H9 (cell line): ENCODE measurements around the gene HSPBP1. TPM values are rescaled to one million over a fixed set of nuclear protein-coding genes. Genes with fewer than 3 reads are reported as not detected.

Experiments
- DNase-seq: peaks from one replicate; pipeline ENCODE4 v3.0.0-alpha.2; 2017
- H2AFZ ChIP-seq: one replicate; pipeline ENCODE4 v1.6.1; 2013; ENCODE audit warnings: mild to moderate bottlenecking, low read length, control low read depth, moderate library complexity
- H2AK5ac ChIP-seq: 2 replicates; pipeline ENCODE4 v1.6.1; 2013; ENCODE audit warnings: low read length, control low read depth, mixed read lengths; ENCODE audit not compliant: insufficient read length
- H2BK120ac ChIP-seq: one replicate; pipeline ENCODE4 v1.6.1; 2013; ENCODE audit warnings: low read depth, mild to moderate bottlenecking, low read length, control low read depth, inconsistent platforms; ENCODE audit not compliant: poor library complexity, severe bottlenecking
- H2BK12ac ChIP-seq: 2 replicates; pipeline ENCODE4 v1.6.1; 2013; ENCODE audit warnings: low read length, control low read depth, mixed read lengths, low read depth; ENCODE audit not compliant: insufficient read length
- H2BK15ac ChIP-seq: 2 replicates; pipeline ENCODE4 v1.6.1; 2013; ENCODE audit warnings: low read depth, low read length, control low read depth
- H2BK20ac ChIP-seq: one replicate; pipeline ENCODE4 v1.6.1; 2013; ENCODE audit warnings: low read depth, mild to moderate bottlenecking, low read length, control low read depth, inconsistent platforms; ENCODE audit not compliant: poor library complexity, severe bottlenecking
- H2BK5ac ChIP-seq: 2 replicates; pipeline ENCODE4 v1.6.1; 2013; ENCODE audit warnings: low read length, control low read depth, mixed read lengths; ENCODE audit not compliant: insufficient read length
- H3K14ac ChIP-seq: 2 replicates; pipeline ENCODE4 v1.6.1; 2013; ENCODE audit warnings: low read length, control low read depth; ENCODE audit not compliant: insufficient read depth
- H3K18ac ChIP-seq: 2 replicates; pipeline ENCODE4 v1.6.1; 2013; ENCODE audit warnings: low read depth, mild to moderate bottlenecking, mixed read lengths, low read length, control low read depth; ENCODE audit not compliant: insufficient read length
- H3K23ac ChIP-seq: 2 replicates; pipeline ENCODE4 v1.6.1; 2013; ENCODE audit warnings: low read length, control low read depth, mixed read lengths, low read depth; ENCODE audit not compliant: insufficient read length
- H3K23me2 ChIP-seq: 2 replicates; pipeline ENCODE4 v1.6.1; 2013; ENCODE audit warnings: low read depth, mild to moderate bottlenecking, mixed read lengths, low read length, control low read depth; ENCODE audit not compliant: insufficient read length, poor library complexity, severe bottlenecking
- H3K27ac ChIP-seq: 2 replicates; pipeline ENCODE4 v1.5.1; 2013; ENCODE audit warnings: low read length, control low read depth, mixed read lengths, low read depth; ENCODE audit not compliant: insufficient read length
- H3K27me3 ChIP-seq: 2 replicates; pipeline ENCODE4 v1.6.1; 2013; ENCODE audit warnings: low read length, control low read depth, inconsistent platforms; ENCODE audit not compliant: insufficient read depth
- H3K4ac ChIP-seq: 2 replicates; pipeline ENCODE4 v1.6.1; 2013; ENCODE audit warnings: low read depth, mild to moderate bottlenecking, control low read depth, inconsistent platforms, low read length, moderate library complexity
- H3K4me1 ChIP-seq: 2 replicates; pipeline ENCODE4 v1.6.1; 2013; ENCODE audit warnings: low read length, control low read depth, inconsistent platforms; ENCODE audit not compliant: insufficient read depth
- H3K4me2 ChIP-seq: 2 replicates; pipeline ENCODE4 v1.6.1; 2013; ENCODE audit warnings: low read length, control low read depth, mixed read lengths; ENCODE audit not compliant: insufficient read length, insufficient read depth
- H3K56ac ChIP-seq: 2 replicates; pipeline ENCODE4 v1.6.1; 2013; ENCODE audit warnings: low read depth, mild to moderate bottlenecking, mixed read lengths, low read length, control low read depth; ENCODE audit not compliant: insufficient read length
- H3K79me1 ChIP-seq: 2 replicates; pipeline ENCODE4 v1.6.1; 2013; ENCODE audit warnings: low read depth, mild to moderate bottlenecking, moderate library complexity, low read length, control low read depth, inconsistent platforms; ENCODE audit not compliant: insufficient read depth, poor library complexity, severe bottlenecking
- H3K79me2 ChIP-seq: 2 replicates; pipeline ENCODE4 v1.6.1; 2013; ENCODE audit warnings: low read length, control low read depth, inconsistent platforms; ENCODE audit not compliant: insufficient read depth
- H3K9ac ChIP-seq: 2 replicates; pipeline ENCODE4 v1.6.1; 2013; ENCODE audit warnings: low read length, control low read depth, mixed read lengths; ENCODE audit not compliant: insufficient read length; ENCODE audit errors: extremely low read depth
- H3K9me3 ChIP-seq: one replicate; pipeline ENCODE4 v1.6.1; 2013; ENCODE audit warnings: low read depth, low read length, inconsistent platforms; ENCODE audit not compliant: control insufficient read depth
- H3T11ph ChIP-seq: one replicate; pipeline ENCODE4 v1.6.1; 2013; ENCODE audit warnings: mild to moderate bottlenecking, low read length, control low read depth, inconsistent platforms
- H4K20me1 ChIP-seq: one replicate; pipeline ENCODE4 v1.6.1; 2013; ENCODE audit not compliant: control insufficient read depth, insufficient read length, insufficient read depth
- H4K5ac ChIP-seq: 2 replicates; pipeline ENCODE4 v1.6.1; 2013; ENCODE audit warnings: low read depth, mild to moderate bottlenecking, mixed read lengths, low read length, control low read depth; ENCODE audit not compliant: insufficient read length
- H4K8ac ChIP-seq: replicated peaks from 2 replicates; pipeline ENCODE4 v1.6.1; 2013; ENCODE audit warnings: low read length, control low read depth, mixed read lengths, low read depth; ENCODE audit not compliant: insufficient read length
- H4K91ac ChIP-seq: 2 replicates; pipeline ENCODE4 v1.6.1; 2013; ENCODE audit warnings: low read depth, mild to moderate bottlenecking, moderate library complexity, mixed read lengths, low read length, control low read depth; ENCODE audit not compliant: insufficient read length
- H3K27ac Mint-ChIP-seq, 3 experiments: 2 replicates in 2 of 3; 3 replicates in 1 of 3; pipeline ENCODE4 v1.8.0; 2020 to 2021; ENCODE audit warnings: mixed read lengths in 3 of 3, mild to moderate bottlenecking in 1 of 3, moderate library complexity in 1 of 3
- H3K27me3 Mint-ChIP-seq: 2 replicates; pipeline ENCODE4 v1.8.0; 2021; ENCODE audit warnings: low read depth, mild to moderate bottlenecking, moderate library complexity, mixed read lengths
- H3K36me3 Mint-ChIP-seq, 3 experiments: 2 replicates in 2 of 3; 3 replicates in 1 of 3; pipeline ENCODE4 v1.8.0; 2020 to 2021; ENCODE audit warnings: low read depth in 3 of 3, mixed read lengths in 3 of 3; ENCODE audit not compliant: insufficient read depth in 1 of 3
- H3K4me1 Mint-ChIP-seq, 2 experiments: 2 replicates each; pipeline ENCODE4 v1.8.0; 2020; ENCODE audit warnings: mixed read lengths in 2 of 2
- H3K4me3 Mint-ChIP-seq, 2 experiments: 2 replicates in 1 of 2; 3 replicates in 1 of 2; pipeline ENCODE4 v1.8.0; 2020 to 2021; ENCODE audit warnings: mild to moderate bottlenecking in 2 of 2, mixed read lengths in 2 of 2, moderate library complexity in 1 of 2
- H3K9me3 Mint-ChIP-seq, 2 experiments: 2 replicates in 1 of 2; 3 replicates in 1 of 2; pipeline ENCODE4 v1.8.0; 2020; ENCODE audit warnings: mild to moderate bottlenecking in 2 of 2, mixed read lengths in 2 of 2, moderate library complexity in 1 of 2
- CTCF ChIP-seq: fragments of 200-600 bp; sonication (generic); conservative IDR thresholded peaks from 3 replicates; pipeline ENCODE4 v1.8.0; 2021; ENCODE audit warnings: antibody characterized with exemption, mild to moderate bottlenecking
- WGBS: extraction: QIAGEN DNeasy Blood & Tissue Kit; methylation state at CpG from one replicate; pipeline ENCODE4 v1.1.7; 2013; ENCODE audit warnings: missing lambda C conversion rate, low lambda C conversion rate, mixed read lengths; ENCODE audit not compliant: insufficient read length; ENCODE audit errors: extremely low coverage; 5-methylcytosine and 5-hydroxymethylcytosine counted together
- total RNA-seq: library from RNA; stranded (reverse); gene quantifications from 2 replicates; pipeline ENCODE4 v1.2.1, GENCODE V29; 2021

The HSPBP1 gene
- total RNA-seq, 1 experiment from 2014 or later: 47.4 TPM

- Mint-ChIP-seq H3K36me3 (peaks cover 15 to 56% (median 53%) of the 10 kb centered on the region in 3 experiments; a peak in 6 of 7 replicates), H3K9me3 (no peaks in the 10 kb centered on the region), H3K27me3 (no peaks in the 10 kb centered on the region), H3K4me3 (no peak overlapping the region), H3K4me1 (no peaks in the 10 kb centered on the region), H3K27ac (no peak overlapping the region)
- Histone ChIP-seq H2BK120ac (no peak overlapping the region), H3K4me1 (no peaks in the 10 kb centered on the region), H3K79me1 (no peaks in the 10 kb centered on the region), H3K4ac (no peak overlapping the region), H4K91ac (no peak overlapping the region), H3K9me3 (no peaks in the 10 kb centered on the region), H4K8ac (no peak overlapping the region), H3K14ac (no peak overlapping the region), H3K27ac (no peak overlapping the region), H2BK20ac (no peak overlapping the region), H2AK5ac (no peak overlapping the region), H3K79me2 (no peaks in the 10 kb centered on the region), H3K23me2 (no peaks in the 10 kb centered on the region), H3K23ac (no peak overlapping the region), H3K9ac (no peak overlapping the region), H2AFZ (no peak overlapping the region), H3K4me2 (no peak overlapping the region), H3K18ac (no peak overlapping the region), H4K5ac (no peak overlapping the region), H4K20me1 (no peaks in the 10 kb centered on the region), H3K56ac (no peak overlapping the region), H3T11ph (no peak overlapping the region), H2BK12ac (no peak overlapping the region), H2BK5ac (no peak overlapping the region), H3K27me3 (no peaks in the 10 kb centered on the region), H2BK15ac (no peak overlapping the region)
- WGBS: no CpG with 5 or more reads among the region's 30 CpGs
- no peak for DNase-seq
- TF ChIP-seq CTCF: no peak
Measured at GRCh38 chr19:55231391-55232285, 48.3 kb downstream of the HSPBP1 start.
